SK-N-SH (cell line): Measurements from ENCODE around the gene ID4. TPM values are rescaled to one million over a fixed set of nuclear protein-coding genes. Genes with fewer than 3 reads are reported as not detected.
A peak's percentile ranks its signal among the peaks of the same experiment; 100 is the strongest.

Experiments
- CTCF ChIA-PET: fragments of 300-600, 350-600 bp; formaldehyde crosslinking; extraction: SDS; loops from one replicate; lab custom pipeline; 2021; lab: Yijun Ruan, JAX
- POLR2A ChIA-PET: fragments of 350-600 bp; sonication (Branson Sonifier 250); formaldehyde crosslinking; extraction: SDS; loops from one replicate; lab custom pipeline; 2020; ENCODE audit warnings: antibody characterized with exemption, inconsistent platforms; lab: Yijun Ruan, JAX
- DNase-seq: peaks from one replicate; pipeline ENCODE4 v3.0.0; 2012
- H2AFZ ChIP-seq: fragments of 200-600 bp; sonication (generic); 2 replicates; pipeline ENCODE4 v1.8.1; 2016; ENCODE audit warnings: antibody characterized with exemption, mild to moderate bottlenecking, low read depth
- H3F3A ChIP-seq: fragments of 200-600 bp; sonication (generic); replicated peaks from 2 replicates; pipeline ENCODE3; 2016; ENCODE audit warnings: antibody characterized with exemption, mild to moderate bottlenecking; ENCODE audit not compliant: insufficient read depth
- H3K27ac ChIP-seq, 2 experiments: fragments of 200-500 bp in 1 of 2; fragments of 200-600 bp in 1 of 2; sonication (Bioruptor generic) in 1 of 2; sonication (generic), shearing (Covaris generic) in 1 of 2; 2 replicates each; pipeline versions ENCODE4 v1.5.1 to v1.6.1; 2014 to 2016; ENCODE audit warnings: low read depth in 2 of 2, inconsistent platforms in 1 of 2, low read length in 1 of 2, mild to moderate bottlenecking in 1 of 2, mixed read lengths in 1 of 2
- H3K27me3 ChIP-seq: fragments of 200-600 bp; sonication (generic), shearing (Covaris generic); 2 replicates; pipeline ENCODE4 v1.6.1; 2016; ENCODE audit warnings: mixed run types; ENCODE audit not compliant: insufficient read depth
- H3K36me3 ChIP-seq, 2 experiments: fragments of 200-500 bp in 1 of 2; fragments of 200-600 bp in 1 of 2; sonication (Bioruptor generic) in 1 of 2; sonication (generic) in 1 of 2; replicated peaks in 1 of 2; 2 replicates each; pipeline versions ENCODE3 to v1.5.1; 2014 to 2016; ENCODE audit warnings: low read length in 1 of 2, mild to moderate bottlenecking in 1 of 2; ENCODE audit not compliant: insufficient read depth in 2 of 2, control insufficient read depth in 1 of 2
- H3K4me1 ChIP-seq, 2 experiments: fragments of 200-500 bp in 1 of 2; fragments of 200-600 bp in 1 of 2; sonication (Bioruptor generic) in 1 of 2; sonication (generic), shearing (Covaris generic) in 1 of 2; 2 replicates each; pipeline versions ENCODE4 v1.5.1 to v1.6.1; 2014 to 2016; ENCODE audit warnings: low read depth in 1 of 2, low read length in 1 of 2, mixed run types in 1 of 2; ENCODE audit not compliant: insufficient read depth in 2 of 2, control insufficient read depth in 1 of 2
- H3K4me2 ChIP-seq: fragments of 200-600 bp; sonication (generic), shearing (Covaris generic); 2 replicates; pipeline ENCODE4 v1.6.1; 2017; ENCODE audit warnings: mixed run types
- H3K4me3 ChIP-seq, 2 experiments: fragments of 200-500 bp in 1 of 2; fragments of 200-600 bp in 1 of 2; sonication (Bioruptor generic) in 1 of 2; sonication (generic), shearing (Covaris generic) in 1 of 2; 2 replicates each; pipeline versions ENCODE4 v1.5.1 to v1.8.1; 2014 to 2016; ENCODE audit warnings: low read depth in 2 of 2, inconsistent platforms in 1 of 2, low read length in 1 of 2, mild to moderate bottlenecking in 1 of 2, mixed read lengths in 1 of 2, moderate library complexity in 1 of 2
- H3K79me2 ChIP-seq: fragments of 200-600 bp; sonication (generic); 2 replicates; pipeline ENCODE4 v1.8.1; 2017; ENCODE audit warnings: mild to moderate bottlenecking; ENCODE audit not compliant: insufficient read depth
- H3K9ac ChIP-seq: fragments of 200-600 bp; sonication (generic); 2 replicates; pipeline ENCODE4 v1.6.1; 2017; ENCODE audit warnings: mixed run types
- H3K9me2 ChIP-seq: fragments of 200-600 bp; sonication (generic); 2 replicates; pipeline ENCODE4 v1.6.1; 2017; ENCODE audit warnings: mixed run types
- H3K9me3 ChIP-seq: fragments of 200-600 bp; sonication (generic); 2 replicates; pipeline ENCODE4 v1.6.1; 2017; ENCODE audit warnings: mixed run types, mild to moderate bottlenecking, moderate library complexity
- H4K20me1 ChIP-seq: fragments of 200-600 bp; sonication (generic); 2 replicates; pipeline ENCODE4 v1.6.1; 2017; ENCODE audit warnings: mild to moderate bottlenecking, mixed run types; ENCODE audit not compliant: insufficient read depth
- CHD2 ChIP-seq: fragments of 150-350 bp; IDR thresholded peaks from 2 replicates; pipeline ENCODE4 v1.6.1; 2018; ENCODE audit warnings: low read length; ENCODE audit not compliant: partially characterized antibody
- ELF1 ChIP-seq: IDR thresholded peaks from 2 replicates; pipeline ENCODE4 v1.4.0; 2012
- GABPA ChIP-seq: IDR thresholded peaks from 2 replicates; pipeline ENCODE4 v1.4.0; 2012; ENCODE audit warnings: low read depth, mild to moderate bottlenecking
- JUND ChIP-seq: IDR thresholded peaks from 2 replicates; pipeline ENCODE4 v1.4.0; 2012
- MXI1 ChIP-seq: IDR thresholded peaks from 2 replicates; pipeline ENCODE4 v1.6.1; 2012; ENCODE audit warnings: mild to moderate bottlenecking, low read depth, low read length, improper control_type of control experiment
- NRF1 ChIP-seq: IDR thresholded peaks from 2 replicates; pipeline ENCODE4 v1.6.1; 2012; ENCODE audit warnings: low read depth, mild to moderate bottlenecking, low read length
- RAD21 ChIP-seq: IDR thresholded peaks from 2 replicates; pipeline ENCODE4 v1.6.1; 2012; ENCODE audit warnings: mild to moderate bottlenecking, low read length
- RCOR1 ChIP-seq: fragments of 150-350 bp; IDR thresholded peaks from 2 replicates; pipeline ENCODE4 v1.6.1; 2017; ENCODE audit warnings: antibody characterized with exemption, low read length
- SIN3A ChIP-seq: IDR thresholded peaks from 2 replicates; pipeline ENCODE4 v1.6.1; 2012; ENCODE audit warnings: low read depth, mild to moderate bottlenecking, low read length, moderate library complexity, borderline replicate concordance
- SMC3 ChIP-seq: IDR thresholded peaks from 2 replicates; pipeline ENCODE4 v1.6.1; 2012; ENCODE audit warnings: low read depth, low read length, improper control_type of control experiment
- TCF12 ChIP-seq: IDR thresholded peaks from 2 replicates; pipeline ENCODE4 v1.4.0; 2012
- WGBS: methylation state at CpG from one replicate; pipeline ENCODE4 v1.1.6; 2017; ENCODE audit warnings: low lambda C conversion rate; 5-methylcytosine and 5-hydroxymethylcytosine counted together
- polyA plus RNA-seq, 3 experiments: library from polyadenylated mRNA; depleted of rRNA; stranded (reverse); fragments of >200 nt; gene quantifications; 2 replicates each; pipeline ENCODE4 v1.2.3, GENCODE V29; 2012
- TF ChIP-seq, protein P1 (sequence below): IDR thresholded peaks from 2 replicates; pipeline ENCODE4 v1.4.0; 2012; ENCODE audit warnings: low read depth, borderline replicate concordance
- TF ChIP-seq, protein P2 (sequence below): fragments of 200-600 bp; sonication (generic); IDR thresholded peaks from 2 replicates; pipeline ENCODE4 v1.6.1; 2017; ENCODE audit warnings: antibody characterized with exemption, mild to moderate bottlenecking, moderate library complexity

The ID4 gene
- polyA plus RNA-seq, 1 of the 3 experiments (the other 2 are of a cell fraction): 4.9 TPM

DNA sequence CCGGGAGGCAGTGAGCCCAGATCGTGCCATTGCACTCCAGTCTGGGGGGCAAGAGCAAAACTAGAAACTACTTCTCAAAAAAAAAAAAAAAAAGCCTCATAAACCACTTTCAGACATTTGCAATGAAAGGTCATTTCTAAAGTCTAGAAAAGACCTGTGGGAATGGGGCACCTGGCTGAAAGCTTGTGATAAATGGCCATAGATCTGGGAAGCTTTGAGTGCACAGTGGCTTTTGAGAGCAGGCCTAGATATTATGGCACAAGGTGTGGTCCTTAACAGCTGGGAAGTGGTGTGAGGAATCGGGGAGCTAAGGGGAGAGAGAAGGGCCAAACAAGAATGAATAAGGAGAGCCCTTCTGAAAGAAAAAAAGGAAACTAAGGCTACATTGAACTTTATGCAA, 33.2 kb downstream of the ID4 start:
- ChIA-PET CTCF (interaction anchor here (1.2 kb wide), 1 partner anchor 15 kb away, joined by 3 read pairs; no protein-coding TSS in a partner anchor), POLR2A (no interaction called here)
- Histone ChIP-seq H4K20me1 (no peaks in the 10 kb centered on the region), H3K27ac (no peak overlapping the region), H3K27me3 (peaks cover 6% of the 10 kb centered on the region; the same call in 1 of the 2 replicates), H3K4me2 (no peak overlapping the region), H3K79me2 (no peaks in the 10 kb centered on the region), H3K9ac (no peak overlapping the region), H3F3A (no peaks in the 10 kb centered on the region), H3K9me2 (no peaks in the 10 kb centered on the region), H3K4me3 (no peak overlapping the region), H3K4me1 (peaks cover 0 to 4% of the 10 kb centered on the region in 2 experiments; a peak in 1 of 4 replicates), H3K36me3 (no peaks in the 10 kb centered on the region), H3K9me3 (no peaks in the 10 kb centered on the region), H2AFZ (no peak overlapping the region)
- 4% methylated on average over 3 of the region's 3 CpGs for WGBS
- no peak for DNase-seq
- no peak for TF ChIP-seq CHD2
- TF ChIP-seq MXI1: no peak
- no peak for TF ChIP-seq NRF1
- TF ChIP-seq, protein P1, sequence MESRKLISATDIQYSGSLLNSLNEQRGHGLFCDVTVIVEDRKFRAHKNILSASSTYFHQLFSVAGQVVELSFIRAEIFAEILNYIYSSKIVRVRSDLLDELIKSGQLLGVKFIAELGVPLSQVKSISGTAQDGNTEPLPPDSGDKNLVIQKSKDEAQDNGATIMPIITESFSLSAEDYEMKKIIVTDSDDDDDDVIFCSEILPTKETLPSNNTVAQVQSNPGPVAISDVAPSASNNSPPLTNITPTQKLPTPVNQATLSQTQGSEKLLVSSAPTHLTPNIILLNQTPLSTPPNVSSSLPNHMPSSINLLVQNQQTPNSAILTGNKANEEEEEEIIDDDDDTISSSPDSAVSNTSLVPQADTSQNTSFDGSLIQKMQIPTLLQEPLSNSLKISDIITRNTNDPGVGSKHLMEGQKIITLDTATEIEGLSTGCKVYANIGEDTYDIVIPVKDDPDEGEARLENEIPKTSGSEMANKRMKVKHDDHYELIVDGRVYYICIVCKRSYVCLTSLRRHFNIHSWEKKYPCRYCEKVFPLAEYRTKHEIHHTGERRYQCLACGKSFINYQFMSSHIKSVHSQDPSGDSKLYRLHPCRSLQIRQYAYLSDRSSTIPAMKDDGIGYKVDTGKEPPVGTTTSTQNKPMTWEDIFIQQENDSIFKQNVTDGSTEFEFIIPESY: no peak
- TF ChIP-seq ELF1: no peak
- no peak for TF ChIP-seq TCF12
- TF ChIP-seq SIN3A: no peak
- TF ChIP-seq GABPA: no peak
- TF ChIP-seq JUND: no peak
- TF ChIP-seq, protein P2, sequence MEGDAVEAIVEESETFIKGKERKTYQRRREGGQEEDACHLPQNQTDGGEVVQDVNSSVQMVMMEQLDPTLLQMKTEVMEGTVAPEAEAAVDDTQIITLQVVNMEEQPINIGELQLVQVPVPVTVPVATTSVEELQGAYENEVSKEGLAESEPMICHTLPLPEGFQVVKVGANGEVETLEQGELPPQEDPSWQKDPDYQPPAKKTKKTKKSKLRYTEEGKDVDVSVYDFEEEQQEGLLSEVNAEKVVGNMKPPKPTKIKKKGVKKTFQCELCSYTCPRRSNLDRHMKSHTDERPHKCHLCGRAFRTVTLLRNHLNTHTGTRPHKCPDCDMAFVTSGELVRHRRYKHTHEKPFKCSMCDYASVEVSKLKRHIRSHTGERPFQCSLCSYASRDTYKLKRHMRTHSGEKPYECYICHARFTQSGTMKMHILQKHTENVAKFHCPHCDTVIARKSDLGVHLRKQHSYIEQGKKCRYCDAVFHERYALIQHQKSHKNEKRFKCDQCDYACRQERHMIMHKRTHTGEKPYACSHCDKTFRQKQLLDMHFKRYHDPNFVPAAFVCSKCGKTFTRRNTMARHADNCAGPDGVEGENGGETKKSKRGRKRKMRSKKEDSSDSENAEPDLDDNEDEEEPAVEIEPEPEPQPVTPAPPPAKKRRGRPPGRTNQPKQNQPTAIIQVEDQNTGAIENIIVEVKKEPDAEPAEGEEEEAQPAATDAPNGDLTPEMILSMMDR: no peak

DNA sequence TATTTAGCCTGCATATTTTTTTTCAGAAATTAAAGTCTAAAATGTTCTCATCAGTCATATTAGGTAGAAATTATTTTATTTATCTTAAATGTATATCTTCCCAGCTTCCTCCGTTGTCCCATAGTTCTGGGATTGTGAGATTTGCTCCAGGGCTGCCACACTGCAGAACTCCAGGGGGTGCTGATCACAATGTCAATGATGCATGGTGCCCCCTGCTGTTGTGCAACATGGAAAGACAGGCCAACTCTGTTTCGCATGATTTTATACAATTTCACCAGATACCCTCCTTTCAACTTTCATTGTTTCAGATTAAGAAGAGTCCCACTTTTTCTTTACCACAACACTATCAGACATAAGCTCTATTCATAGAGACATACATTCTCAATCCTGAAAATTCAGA, 35.9 kb downstream of the ID4 start:
- H2AFZ ChIP-seq: no peak overlapping the region
- no peaks in the 10 kb centered on the region for H3F3A ChIP-seq
- TF ChIP-seq, protein P2: peak; percentile 54
- TF ChIP-seq SMC3 (0 out of 2 replicates have a peak, but pooled peaks have one; percentile 27), RCOR1 (no peak), RAD21 (peak; percentile 31)
- TF ChIP-seq, all 33 proteins: peak for 3
- H3K36me3 ChIP-seq: no peaks in the 10 kb centered on the region
- H3K9me3 ChIP-seq: no peaks in the 10 kb centered on the region
- H4K20me1 ChIP-seq: no peaks in the 10 kb centered on the region
- no peak overlapping the region for H3K4me3 ChIP-seq
- no peak overlapping the region for H3K4me2 ChIP-seq
- no peaks in the 10 kb centered on the region for H3K9me2 ChIP-seq
- H3K27ac ChIP-seq: no peak overlapping the region
- no peak overlapping the region for H3K9ac ChIP-seq
- H3K4me1 ChIP-seq: no peaks in the 10 kb centered on the region
- H3K79me2 ChIP-seq: no peaks in the 10 kb centered on the region
- no peaks in the 10 kb centered on the region for H3K27me3 ChIP-seq
- peak; percentile 29 for DNase-seq
- POLR2A ChIA-PET: no interaction called here
- WGBS: 5% methylated on average over 2 of the region's 2 CpGs
- CTCF ChIA-PET: interaction anchor here (0.6 to 0.9 kb wide), 2 partner anchors 10 to 856 kb away, joined by 3 read pairs; no protein-coding TSS in a partner anchor
